ENCODE results near the gene UBXN1.

UBXN1 gene

DNA sequence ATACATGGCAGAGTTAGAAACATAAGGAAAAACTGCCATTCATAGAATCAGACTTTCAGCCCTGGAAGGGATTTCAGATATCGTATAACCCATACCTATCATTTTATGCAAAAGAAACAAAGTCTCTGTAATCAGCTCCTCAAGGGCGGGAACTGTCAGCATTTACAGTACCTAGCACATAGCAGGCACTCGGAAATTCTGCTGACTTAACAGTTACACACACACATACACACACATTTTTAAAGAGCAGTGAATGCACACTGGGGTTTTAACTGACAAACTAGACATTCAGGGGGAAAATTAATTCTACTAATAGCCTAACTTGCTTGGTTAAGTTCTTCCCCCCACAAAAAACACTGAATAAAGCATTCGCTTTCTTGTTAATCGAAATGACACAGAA lies 37.3 kb upstream of the UBXN1 start:
- no peak for DNase-seq (ENCODE audit: low read depth)
- TF ChIP-seq, protein P1, sequence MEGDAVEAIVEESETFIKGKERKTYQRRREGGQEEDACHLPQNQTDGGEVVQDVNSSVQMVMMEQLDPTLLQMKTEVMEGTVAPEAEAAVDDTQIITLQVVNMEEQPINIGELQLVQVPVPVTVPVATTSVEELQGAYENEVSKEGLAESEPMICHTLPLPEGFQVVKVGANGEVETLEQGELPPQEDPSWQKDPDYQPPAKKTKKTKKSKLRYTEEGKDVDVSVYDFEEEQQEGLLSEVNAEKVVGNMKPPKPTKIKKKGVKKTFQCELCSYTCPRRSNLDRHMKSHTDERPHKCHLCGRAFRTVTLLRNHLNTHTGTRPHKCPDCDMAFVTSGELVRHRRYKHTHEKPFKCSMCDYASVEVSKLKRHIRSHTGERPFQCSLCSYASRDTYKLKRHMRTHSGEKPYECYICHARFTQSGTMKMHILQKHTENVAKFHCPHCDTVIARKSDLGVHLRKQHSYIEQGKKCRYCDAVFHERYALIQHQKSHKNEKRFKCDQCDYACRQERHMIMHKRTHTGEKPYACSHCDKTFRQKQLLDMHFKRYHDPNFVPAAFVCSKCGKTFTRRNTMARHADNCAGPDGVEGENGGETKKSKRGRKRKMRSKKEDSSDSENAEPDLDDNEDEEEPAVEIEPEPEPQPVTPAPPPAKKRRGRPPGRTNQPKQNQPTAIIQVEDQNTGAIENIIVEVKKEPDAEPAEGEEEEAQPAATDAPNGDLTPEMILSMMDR (IDR thresholded peaks at IDR 0.05; ENCODE audit: control insufficient read depth, insufficient read depth, low read depth, low read length, missing control alignments): no peak
- no peak overlapping the region for H3K4me3 ChIP-seq (ENCODE audit: control insufficient read depth, low read depth, low read length)

DNA sequence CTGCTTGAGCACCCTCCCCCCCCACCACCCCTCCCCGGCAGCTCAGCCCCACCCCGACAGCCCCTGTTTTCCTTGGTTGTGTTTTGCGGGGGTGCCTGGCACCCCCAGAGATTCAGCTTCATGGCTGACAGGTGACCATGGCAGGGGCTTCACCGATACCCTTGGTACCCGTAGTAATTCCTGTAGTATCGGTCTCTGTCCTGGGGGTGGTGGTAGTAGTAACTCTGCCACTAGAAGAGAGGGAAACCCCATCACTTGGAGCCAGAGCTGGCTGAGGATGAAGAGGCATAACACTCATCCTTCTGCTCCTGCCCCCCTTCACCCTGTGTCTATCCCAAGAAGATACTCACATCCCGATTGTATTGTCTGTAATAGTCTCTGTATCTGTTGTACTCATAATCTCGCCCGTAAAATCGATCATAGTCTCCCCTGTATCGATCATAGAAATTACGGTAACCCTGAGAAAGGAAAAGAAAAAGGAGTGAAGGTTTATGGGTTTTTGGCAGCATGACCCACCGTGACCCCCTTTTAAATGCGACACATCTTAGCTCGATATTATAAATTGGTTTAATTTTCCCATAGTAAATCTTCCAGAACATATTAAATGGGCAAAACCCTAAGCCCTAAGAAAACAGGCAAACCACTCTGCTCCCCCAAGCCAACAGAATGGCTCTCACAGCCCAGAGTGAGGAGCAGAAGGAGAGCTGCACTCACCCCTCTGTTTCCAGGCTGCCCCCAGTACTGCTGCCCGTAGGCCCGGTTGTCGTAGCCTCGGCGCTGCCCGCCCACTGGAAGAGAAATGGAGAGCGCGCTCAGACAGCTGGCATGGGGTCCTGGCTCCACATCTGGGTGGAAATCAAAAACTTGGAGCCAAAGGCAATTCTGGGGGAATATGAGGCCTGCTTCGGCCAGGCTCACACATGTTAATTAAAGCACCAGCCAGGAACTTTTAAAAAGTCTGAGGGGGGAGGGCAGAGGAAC lies 36.6 kb upstream of the UBXN1 start:
- TF ChIP-seq, protein P1 (IDR thresholded peaks at IDR 0.05; ENCODE audit: control insufficient read depth, insufficient read depth, low read depth, low read length, missing control alignments): no peak
- no peak for DNase-seq (ENCODE audit: low read depth)

DNA sequence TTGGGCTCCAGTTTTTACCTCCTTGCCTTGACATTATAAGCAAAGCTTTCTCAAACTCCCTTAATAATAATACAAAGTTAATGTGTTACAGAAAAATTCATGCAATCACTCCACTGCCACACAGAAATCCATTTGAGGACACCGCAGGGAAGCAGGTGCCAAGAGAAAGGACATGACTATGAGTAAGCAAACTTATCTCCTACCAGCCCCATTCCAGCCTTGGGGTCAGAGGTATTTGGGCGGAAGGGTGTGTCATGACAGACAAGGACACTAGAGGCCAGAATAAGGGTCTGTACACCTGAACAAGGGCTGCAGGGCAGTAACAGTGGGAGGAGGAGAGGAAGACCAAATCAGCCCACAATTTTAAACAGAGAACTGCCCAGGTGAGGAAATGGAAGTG lies 34.5 kb upstream of the UBXN1 start:
- H3K4me3 ChIP-seq (ENCODE audit: control insufficient read depth, low read depth, low read length): no peak overlapping the region
- TF ChIP-seq, protein P1 (IDR thresholded peaks at IDR 0.05; ENCODE audit: control insufficient read depth, insufficient read depth, low read depth, low read length, missing control alignments): no peak
- DNase-seq (ENCODE audit: low read depth): no peak

More for the DNA sequence above, 36.6 kb upstream of the UBXN1 start:
- no peak overlapping the region for H3K4me3 ChIP-seq (ENCODE audit: control insufficient read depth, low read depth, low read length)

DNA sequence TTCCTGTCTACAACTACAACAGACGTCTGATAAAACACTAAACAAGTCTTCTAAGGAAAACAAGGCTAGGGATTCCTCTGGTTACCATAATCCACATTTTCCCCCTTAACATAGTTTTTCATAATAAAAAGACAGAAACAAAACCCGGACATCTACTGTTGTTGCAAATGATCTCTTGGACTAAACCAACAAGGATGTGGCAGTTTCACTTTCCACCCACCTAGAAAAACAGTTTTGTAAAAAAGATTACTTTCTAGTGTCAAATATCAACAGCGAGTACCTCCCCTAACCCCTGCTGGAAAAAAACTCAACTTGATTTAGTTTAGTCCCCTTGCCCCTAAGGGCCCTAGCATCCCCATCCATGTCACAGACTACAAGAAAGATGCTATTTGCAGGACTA lies 34.0 kb upstream of the UBXN1 start:
- no peak overlapping the region for H3K4me3 ChIP-seq (ENCODE audit: control insufficient read depth, low read depth, low read length)
- TF ChIP-seq, protein P1 (IDR thresholded peaks at IDR 0.05; ENCODE audit: control insufficient read depth, insufficient read depth, low read depth, low read length, missing control alignments): no peak
- no peak for DNase-seq (ENCODE audit: low read depth)

DNA sequence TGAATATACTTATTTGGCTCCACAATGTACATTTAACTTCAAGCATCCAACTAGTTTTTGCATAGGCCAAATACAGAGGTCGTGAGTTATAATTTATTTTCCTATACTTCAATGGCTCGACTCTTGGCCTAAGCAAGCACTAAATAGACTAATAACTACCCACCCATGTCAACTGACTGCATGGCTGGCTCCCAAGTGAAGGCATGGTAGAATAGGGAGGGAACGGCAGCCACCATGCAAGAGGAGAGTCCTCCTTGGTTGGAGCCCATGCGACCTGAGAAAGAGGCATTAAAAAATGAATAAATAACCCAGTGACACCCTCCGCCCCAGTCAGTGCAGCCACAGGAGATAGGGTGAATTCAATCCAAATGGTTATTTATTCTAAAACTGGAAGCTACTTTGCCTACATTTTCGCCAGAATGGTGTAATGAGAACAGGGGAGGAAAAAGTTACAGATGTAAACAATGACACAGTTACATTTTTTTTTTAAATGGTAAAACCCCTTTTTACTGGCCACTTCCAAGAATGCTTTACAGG lies 33.5 kb upstream of the UBXN1 start:
- TF ChIP-seq, protein P1 (IDR thresholded peaks at IDR 0.05; ENCODE audit: control insufficient read depth, insufficient read depth, low read depth, low read length, missing control alignments): no peak
- no peak for DNase-seq (ENCODE audit: low read depth)
- H3K4me3 ChIP-seq (ENCODE audit: control insufficient read depth, low read depth, low read length): no peak overlapping the region

DNA sequence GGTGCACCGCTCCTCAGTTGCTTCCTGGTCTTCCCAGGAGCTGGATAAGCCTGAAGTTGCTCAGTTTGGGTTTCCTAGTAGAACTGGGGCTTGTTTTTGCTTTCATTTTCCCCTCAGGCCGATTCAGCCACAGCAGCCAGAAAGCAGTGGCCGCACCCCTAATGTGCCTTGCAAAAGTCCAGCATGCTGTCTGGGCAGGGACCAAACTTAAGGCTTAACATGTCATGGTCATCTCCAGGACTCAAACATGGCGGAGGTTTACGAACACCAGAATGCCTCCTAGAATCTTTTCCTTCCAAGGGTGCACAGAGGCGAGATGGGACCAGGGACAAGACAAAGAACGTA lies 31.1 kb upstream of the UBXN1 start:
- DNase-seq (ENCODE audit: low read depth): no peak
- TF ChIP-seq, protein P1 (IDR thresholded peaks at IDR 0.05; ENCODE audit: control insufficient read depth, insufficient read depth, low read depth, low read length, missing control alignments): no peak
- H3K4me3 ChIP-seq (ENCODE audit: control insufficient read depth, low read depth, low read length): peak overlapping the region; percentile 44
